ENCODE data around the gene SLC22A5.
A peak's percentile ranks its signal among the peaks of the same experiment; 100 is the strongest.

The SLC22A5 gene

GRCh38 chr5:132389585-132390286 lies 20.2 kb downstream of the SLC22A5 start:
- Mint-ChIP-seq H3K4me1 (peaks cover 57% of the 10 kb centered on the region), H3K36me3 (ENCODE audit: low read depth) (peaks cover 24% of the 10 kb centered on the region)

GRCh38 chr5:132391247-132391646 lies 21.7 kb downstream of the SLC22A5 start:
- Mint-ChIP-seq H3K27me3 (ENCODE audit: low read depth) (peaks cover 2% of the 10 kb centered on the region), H3K4me1 (peaks cover 47% of the 10 kb centered on the region), H3K36me3 (ENCODE audit: low read depth) (peaks cover 29% of the 10 kb centered on the region), H3K27ac (peak overlapping the region in 1 of 3 experiments; percentile 99), H3K9me3 (no peaks in the 10 kb centered on the region), H3K4me3 (no peak overlapping the region)
- TF ChIP-seq CTCF (IDR thresholded peaks at IDR 0.05; ENCODE audit: unreplicated experiment in 3 of 3) = no peak

More at GRCh38 chr5:132389585-132390286, 20.2 kb downstream of the SLC22A5 start:
- TF ChIP-seq CTCF (IDR thresholded peaks at IDR 0.05; ENCODE audit: unreplicated experiment in 3 of 3) = no peak
- peak overlapping the region; percentile 97 to 99 (median 98) for H3K27ac Mint-ChIP-seq
- H3K9me3 Mint-ChIP-seq = no peaks in the 10 kb centered on the region
- peaks cover 3% of the 10 kb centered on the region for H3K27me3 Mint-ChIP-seq (ENCODE audit: low read depth)
- no peak overlapping the region for H3K4me3 Mint-ChIP-seq

- TF ChIP-seq CTCF (IDR thresholded peaks at IDR 0.05; ENCODE audit: unreplicated experiment in 3 of 3) = no peak
- Mint-ChIP-seq H3K9me3 (no peaks in the 10 kb centered on the region), H3K4me1 (peaks cover 40% of the 10 kb centered on the region), H3K27ac (no peak overlapping the region), H3K27me3 (ENCODE audit: low read depth) (no peaks in the 10 kb centered on the region), H3K4me3 (no peak overlapping the region), H3K36me3 (ENCODE audit: low read depth) (peaks cover 33% of the 10 kb centered on the region)
These were observed 22.4 kb downstream of the SLC22A5 start for GRCh38 chr5:132391870-132392269.

GRCh38 chr5:132392411-132392810 lies 22.9 kb downstream of the SLC22A5 start:
- Mint-ChIP-seq H3K4me3 (no peak overlapping the region), H3K9me3 (no peaks in the 10 kb centered on the region), H3K4me1 (peaks cover 35% of the 10 kb centered on the region), H3K27me3 (ENCODE audit: low read depth) (no peaks in the 10 kb centered on the region), H3K36me3 (ENCODE audit: low read depth) (peaks cover 33% of the 10 kb centered on the region), H3K27ac (no peak overlapping the region)
- TF ChIP-seq CTCF (IDR thresholded peaks at IDR 0.05; ENCODE audit: unreplicated experiment in 3 of 3) = no peak

- Mint-ChIP-seq H3K4me3 (no peak overlapping the region), H3K27ac (no peak overlapping the region), H3K27me3 (ENCODE audit: low read depth) (no peaks in the 10 kb centered on the region), H3K9me3 (no peaks in the 10 kb centered on the region), H3K36me3 (ENCODE audit: low read depth) (peaks cover 33% of the 10 kb centered on the region), H3K4me1 (peaks cover 27% of the 10 kb centered on the region)
- no peak for TF ChIP-seq CTCF (IDR thresholded peaks at IDR 0.05; ENCODE audit: unreplicated experiment in 3 of 3)
These were observed 23.7 kb downstream of the SLC22A5 start for GRCh38 chr5:132392978-132393825.

Data from nephron (organoid).